Measurements from ENCODE around the gene SPRYD3.
"Not testable (repeated sequence)": the region's sequence is repeated elsewhere in the genome, so short reads cannot be mapped to it uniquely, and the experiment has no call there.

Gene SPRYD3

DNA sequence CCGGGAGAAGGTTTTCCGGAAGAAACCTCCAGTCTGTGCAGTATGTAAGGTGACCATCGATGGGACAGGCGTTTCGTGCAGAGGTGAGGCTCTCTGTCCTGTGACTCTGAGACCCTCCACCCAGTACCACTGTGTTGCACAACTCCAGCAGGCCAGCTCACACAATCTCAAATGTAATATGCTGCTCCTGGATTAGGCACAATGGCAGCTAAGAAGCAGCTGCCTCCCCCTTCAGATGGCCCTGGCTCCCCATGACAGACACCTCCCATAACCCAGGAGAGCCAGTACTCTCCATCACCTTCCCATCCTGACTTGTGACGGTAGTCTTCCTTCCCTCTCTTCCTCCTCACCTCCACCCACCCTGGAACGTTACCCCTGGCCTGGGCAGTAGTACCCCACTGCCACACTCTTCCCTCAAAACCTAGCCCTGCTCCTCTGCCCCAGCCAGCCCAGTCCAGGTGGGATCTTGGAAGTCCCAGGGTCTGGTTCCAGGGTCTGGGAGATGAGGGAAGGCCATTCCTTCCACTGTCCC lies 27.2 kb downstream of the SPRYD3 start:
- no peak for DNase-seq (ENCODE audit: low read depth, low spot score)

DNA sequence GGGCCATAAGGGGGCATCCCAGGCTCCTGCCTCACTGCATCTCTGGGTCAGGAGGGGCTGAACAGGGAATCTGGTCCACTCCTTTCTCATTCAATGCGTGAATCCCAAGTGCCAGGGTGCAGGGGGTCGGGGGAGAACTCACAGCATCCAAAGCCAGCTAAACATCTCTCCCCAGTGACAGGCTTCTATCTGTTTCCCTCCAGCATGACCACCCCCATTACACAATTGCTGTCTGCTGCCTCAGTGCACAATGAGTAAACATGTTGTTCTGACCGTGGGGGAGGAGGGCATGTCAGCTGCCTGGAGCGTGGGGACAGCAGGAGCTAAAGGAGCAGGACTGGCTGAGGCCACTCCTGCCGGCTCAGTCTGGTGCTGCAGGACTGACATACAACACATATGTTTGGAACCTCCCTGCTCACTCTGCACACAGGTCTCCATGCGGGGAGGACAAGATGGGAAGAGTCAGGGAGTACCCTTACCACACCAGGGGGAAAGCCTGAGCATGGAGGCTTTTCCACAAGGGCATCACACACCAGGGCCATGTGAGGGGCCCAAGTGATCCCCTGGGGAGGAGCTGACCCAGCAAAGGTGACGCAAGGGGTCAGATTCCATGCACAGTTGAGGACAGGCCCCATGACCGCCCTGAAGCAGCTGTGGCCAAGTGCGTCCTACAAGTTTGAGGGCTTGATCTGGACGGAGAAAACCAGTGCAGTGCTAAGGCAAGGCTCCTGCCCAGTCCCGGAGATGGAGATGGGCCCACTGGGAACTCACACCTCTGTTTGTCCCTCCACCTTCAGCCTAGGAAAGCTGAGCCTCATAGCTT lies 27.9 kb downstream of the SPRYD3 start:
- no peak for DNase-seq (ENCODE audit: low read depth, low spot score)

GRCh38 chr12:53050426-53051057 lies 28.6 kb downstream of the SPRYD3 start:
- no peak for DNase-seq (ENCODE audit: low read depth, low spot score)

DNA sequence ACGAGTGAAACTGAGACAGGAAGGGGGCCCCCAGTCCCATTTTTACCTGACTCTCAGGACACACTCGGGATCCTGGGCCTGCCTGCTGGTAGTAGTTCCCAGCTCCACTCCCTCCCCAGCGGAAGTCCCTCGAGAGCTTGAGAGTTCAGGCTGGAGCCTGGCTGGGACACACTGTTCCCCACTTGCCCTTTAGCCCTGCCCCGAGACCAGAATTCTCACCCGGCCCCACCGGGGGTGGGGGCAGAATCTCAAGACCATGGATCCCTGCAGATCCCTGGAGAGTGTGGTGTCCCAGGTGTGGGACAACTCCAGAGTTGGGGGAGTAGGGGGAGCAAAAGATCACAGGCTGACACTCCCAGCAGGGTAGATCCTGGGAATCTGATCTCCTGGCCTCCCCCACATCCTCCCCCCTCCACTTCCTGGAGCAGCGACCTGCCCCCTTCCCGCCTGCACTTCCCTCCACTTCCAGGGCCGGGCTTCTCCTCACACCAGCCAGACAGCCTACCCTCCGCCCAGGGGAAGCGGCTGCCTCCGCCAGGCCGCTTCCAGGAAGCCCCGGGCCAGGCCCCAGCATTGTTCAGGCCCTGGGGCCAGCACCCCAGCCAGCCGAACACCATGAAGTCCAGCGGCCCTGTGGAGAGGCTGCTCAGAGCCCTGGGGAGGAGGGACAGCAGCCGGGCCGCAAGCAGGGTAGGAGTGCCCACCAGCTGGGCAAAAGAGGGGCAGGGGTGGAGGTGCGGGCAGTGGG lies 29.4 kb downstream of the SPRYD3 start, which contains the start of gene TNS2:
Gene TNS2, plus strand, starts transcription at position 495 of the 748 bp plus-strand sequence. Its CDS starts 121 bp downstream, at position 616.
- DNase-seq (ENCODE audit: low read depth, low spot score) = no peak

GRCh38 chr12:53048780-53049401 lies 30.3 kb downstream of the SPRYD3 start:
- DNase-seq (ENCODE audit: low read depth, low spot score) = no peak

DNA sequence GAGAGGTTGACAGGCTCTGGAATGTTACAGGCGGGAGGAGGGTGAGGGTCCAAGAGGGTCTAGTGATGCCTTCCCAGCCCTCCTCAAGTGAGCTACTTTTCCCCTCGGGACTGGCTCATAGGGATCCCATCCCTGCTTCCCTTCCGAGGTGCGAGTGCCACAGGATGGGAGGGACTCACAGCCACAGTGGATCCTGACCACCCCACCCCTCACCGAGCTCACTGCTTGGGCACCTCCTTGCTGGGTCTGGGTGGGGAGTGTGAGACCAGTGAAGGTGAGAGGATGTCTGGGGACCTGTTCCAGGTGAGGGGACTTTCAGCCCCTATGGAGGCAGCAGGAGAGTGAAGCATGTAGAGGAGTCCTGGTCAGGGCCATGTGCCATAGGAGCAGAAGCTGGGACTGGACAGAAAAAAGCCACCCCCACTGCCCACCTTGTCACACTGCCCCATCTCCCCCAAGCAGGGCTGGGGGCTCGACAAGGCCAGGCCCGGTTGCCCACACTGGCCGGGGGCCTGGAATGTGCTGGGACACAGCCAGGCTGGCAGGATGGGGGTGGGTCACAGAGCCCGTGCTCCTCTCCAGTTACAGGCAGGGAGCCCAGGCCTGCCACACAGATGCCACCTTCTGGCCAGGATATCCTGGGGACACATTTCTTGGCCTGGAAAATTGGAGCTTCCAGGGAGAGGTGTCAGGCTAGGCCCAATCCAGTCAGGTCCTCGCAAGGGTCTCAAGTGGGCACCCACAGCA lies 31.0 kb downstream of the SPRYD3 start:
- DNase-seq (ENCODE audit: low read depth, low spot score) = no peak

DNA sequence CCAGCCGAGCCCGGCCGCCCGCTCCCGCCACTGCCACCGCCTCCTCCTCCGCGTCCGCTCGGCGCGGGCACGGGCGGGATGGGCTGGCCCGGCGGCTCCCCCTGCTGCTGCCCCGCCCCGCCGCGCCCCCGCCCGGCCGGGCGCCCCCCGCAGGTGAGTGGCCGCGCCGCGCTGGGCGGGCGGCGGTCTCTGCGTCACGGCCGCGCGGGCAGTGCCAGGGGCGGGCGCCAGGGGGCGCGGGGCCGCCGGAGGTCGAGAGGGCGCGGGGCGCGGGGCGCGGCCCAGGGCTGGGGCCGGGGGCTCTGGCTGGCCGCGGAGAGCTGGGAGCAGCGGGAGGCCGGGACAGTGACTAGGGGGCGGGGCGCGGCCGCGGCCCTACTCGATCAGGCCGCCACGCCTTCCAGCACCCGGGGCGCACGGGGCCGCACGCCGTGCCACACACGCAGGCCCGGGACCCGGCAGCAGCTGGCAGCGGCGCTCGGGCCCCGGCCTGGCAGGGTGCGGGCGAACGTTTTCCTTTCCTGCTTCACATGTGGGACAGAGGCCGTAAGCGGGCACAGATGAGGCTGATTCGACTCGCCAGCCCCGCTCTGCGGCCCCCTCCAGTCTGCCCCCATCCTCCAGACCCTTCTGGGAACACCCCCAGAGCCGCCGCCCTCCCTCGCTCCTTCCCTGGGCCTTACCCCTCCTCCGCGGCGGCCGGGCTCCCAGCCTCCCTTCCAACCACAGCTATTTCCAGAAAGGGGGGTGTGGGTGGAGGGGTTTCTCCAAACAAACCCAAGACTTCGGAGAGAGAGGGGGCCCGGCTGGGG lies 31.8 kb downstream of the SPRYD3 start:
- no peak for DNase-seq (ENCODE audit: low read depth, low spot score)

- DNase-seq (ENCODE audit: low read depth, low spot score) = no peak
Observed at GRCh38 chr12:53046655-53047220, 32.5 kb downstream of the SPRYD3 start.

- no peak for DNase-seq (ENCODE audit: low read depth, low spot score)
Observed at GRCh38 chr12:53045696-53046045, 33.5 kb downstream of the SPRYD3 start.

GRCh38 chr12:53044896-53045695 lies 34.1 kb downstream of the SPRYD3 start:
- DNase-seq (ENCODE audit: low read depth, low spot score) = no peak

DNA sequence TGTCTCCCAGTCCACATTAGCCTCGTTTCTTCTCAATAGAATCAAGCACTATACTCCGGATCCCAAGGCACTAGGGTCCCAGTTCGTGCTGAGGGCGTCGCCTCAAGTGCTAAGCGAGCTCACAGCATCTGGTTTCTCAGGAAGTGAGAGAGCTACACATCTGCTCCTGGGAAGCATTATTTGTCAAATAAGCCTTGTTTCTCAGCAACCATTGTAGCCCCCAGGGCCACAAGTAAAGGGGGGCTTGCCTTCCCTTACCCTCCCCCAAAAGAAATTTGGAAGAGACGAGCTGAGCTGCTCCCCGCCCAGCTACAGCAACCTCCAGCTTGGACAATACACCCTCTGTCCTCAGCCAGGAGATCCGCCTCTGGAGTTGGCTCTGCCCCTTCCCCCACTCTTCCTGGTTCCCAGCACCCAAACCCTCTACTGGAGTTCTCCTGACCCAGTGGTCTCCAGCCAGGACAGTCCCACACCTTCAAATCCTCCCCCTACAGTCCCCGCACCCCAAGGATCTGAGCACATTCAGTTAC lies 35.1 kb downstream of the SPRYD3 start:
- DNase-seq (ENCODE audit: low read depth, low spot score) = no peak

DNA sequence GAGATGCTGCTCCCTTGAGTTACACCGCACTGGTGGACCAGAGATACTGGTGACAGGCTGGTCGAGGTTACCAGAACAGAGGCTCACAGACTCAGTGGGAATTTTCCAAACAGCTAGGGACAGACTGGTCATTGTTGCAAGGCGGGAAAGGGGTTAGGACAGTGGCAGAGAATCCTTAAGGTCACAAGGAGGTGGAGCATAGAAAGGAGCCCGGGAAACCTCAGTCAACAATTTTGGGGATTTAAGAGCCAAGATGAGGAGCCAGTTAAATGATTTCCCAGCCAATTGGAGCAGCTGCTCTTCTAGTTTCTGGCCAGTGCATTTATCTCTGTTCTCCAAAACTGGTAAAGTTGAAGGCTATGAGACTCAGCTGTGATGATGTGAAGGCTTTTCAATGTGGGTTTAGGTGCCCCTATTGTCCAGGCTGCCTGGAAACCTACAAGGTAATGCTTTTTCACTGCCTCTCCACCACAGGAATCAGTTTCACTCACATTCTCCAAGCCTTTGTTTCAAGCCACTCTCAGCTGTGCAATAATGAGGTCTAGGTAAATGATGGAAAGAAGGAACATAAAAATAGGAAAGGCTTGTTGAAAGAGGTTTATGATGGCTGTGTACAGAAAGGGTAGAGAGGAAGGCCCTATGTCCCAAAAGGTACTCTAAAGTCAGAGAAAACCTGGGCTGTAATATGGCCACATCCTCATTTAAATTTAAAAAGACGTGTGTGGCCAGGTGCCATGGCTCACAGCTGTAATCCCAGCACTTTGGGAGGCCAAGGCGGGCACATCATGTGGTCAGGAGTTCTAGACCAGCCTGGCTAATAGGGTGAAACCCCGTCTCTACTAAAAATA lies 36.4 kb downstream of the SPRYD3 start:
- DNase-seq (ENCODE audit: low read depth, low spot score) = no peak

DNA sequence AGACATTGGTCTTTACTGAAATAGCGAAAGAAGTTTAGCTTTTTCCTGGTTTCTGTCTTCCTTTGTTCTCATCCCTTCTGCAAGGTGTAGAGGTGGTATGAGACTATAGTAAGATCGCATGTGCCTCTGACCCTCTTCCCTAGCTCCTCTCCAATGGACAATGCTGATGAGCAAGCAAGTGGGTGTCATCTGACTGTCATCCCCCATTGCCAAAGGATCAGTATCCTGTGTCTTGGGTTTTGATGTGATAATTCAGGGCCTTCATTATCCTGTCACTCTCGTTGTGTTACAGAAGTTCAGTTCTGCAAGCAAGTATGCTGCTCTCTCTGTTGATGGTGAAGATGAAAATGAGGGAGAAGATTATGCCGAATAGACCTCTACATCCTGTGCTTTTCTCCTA lies 39.3 kb downstream of the SPRYD3 start:
- DNase-seq (ENCODE audit: low read depth, low spot score) = no peak

DNA sequence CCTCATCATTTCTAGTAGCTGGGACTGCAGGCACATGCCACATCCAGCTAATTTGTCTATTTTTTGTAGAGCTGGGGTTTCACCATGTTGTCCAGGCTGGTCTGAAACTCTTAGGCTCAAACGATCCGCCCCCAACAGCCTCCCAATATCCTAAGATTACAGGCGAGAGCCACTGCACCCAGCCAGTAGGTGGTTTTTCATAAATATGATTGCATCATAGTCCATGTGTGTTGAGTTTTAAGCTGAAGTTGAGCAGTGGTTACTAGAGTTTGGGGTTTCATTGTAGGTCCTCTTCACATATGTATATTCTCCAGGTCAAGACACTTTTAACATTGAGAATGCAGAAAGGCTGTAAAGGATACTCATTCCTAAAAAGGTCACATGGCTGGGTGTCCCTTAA lies 42.4 kb downstream of the SPRYD3 start:
- no peak for DNase-seq (ENCODE audit: low read depth, low spot score)

DNA sequence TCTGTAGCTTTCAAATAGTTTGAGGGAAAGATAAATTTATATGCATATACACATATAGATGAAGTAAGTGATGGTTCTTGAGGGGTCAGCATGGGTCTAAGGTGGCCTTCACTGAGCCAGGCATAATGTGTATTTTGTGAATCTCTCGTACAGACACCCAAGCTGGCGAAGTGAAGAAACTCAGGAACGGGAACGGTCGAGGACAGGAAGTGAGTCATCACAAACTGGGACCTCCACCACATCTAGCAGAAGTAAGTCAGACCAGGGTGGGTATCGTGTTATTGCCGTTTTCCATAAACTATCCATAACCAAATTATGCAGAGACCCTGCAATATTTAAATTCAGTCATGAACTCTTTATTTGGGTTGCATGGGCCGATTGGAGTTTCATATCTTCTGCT lies 44.7 kb downstream of the SPRYD3 start:
- DNase-seq (ENCODE audit: low read depth, low spot score) = no peak

GRCh38 chr12:53033832-53034231 lies 45.4 kb downstream of the SPRYD3 start:
- DNase-seq (ENCODE audit: low read depth, low spot score) = not testable (repeated sequence)

GRCh38 chr12:53031616-53032015 lies 47.6 kb downstream of the SPRYD3 start:
- no peak for DNase-seq (ENCODE audit: low read depth, low spot score)

- DNase-seq (ENCODE audit: low read depth, low spot score) = not testable (repeated sequence)
Observed at GRCh38 chr12:53027014-53027413, 52.2 kb downstream of the SPRYD3 start.

Data from smooth muscle cell of the brain vasculature (primary cell).